SU-DHL-6 (cell line): Measurements from ENCODE around the gene CACNA1C.

Experiments used
- CTCF ChIP-seq: fragments of 200-600 bp; sonication (generic); IDR thresholded peaks from one replicate; pipeline ENCODE4 v1.5.1; 2017; ENCODE audit warnings: antibody characterized with exemption, mild to moderate bottlenecking, low read length, moderate library complexity; ENCODE audit not compliant: insufficient read depth, poor library complexity, severe bottlenecking
- EZH2phosphoT487 ChIP-seq: fragments of 200-600 bp; sonication (generic), shearing (Covaris generic); conservative IDR thresholded peaks from 2 replicates; pipeline ENCODE4 v1.6.1; 2018; ENCODE audit warnings: mild to moderate bottlenecking, antibody characterized with exemption, low read length, moderate library complexity, mixed read lengths

GRCh38 chr12:2566161-2566560 lies 513.4 kb downstream of the CACNA1C start:
- no peak for TF ChIP-seq EZH2phosphoT487
- TF ChIP-seq CTCF: no peak
